GM18499 (cell line): Measurements from ENCODE around the gene DERA.
"Not testable (repeated sequence)": the region's sequence is repeated elsewhere in the genome, so short reads cannot be mapped to it uniquely, and the experiment has no call there.

ENCODE experiments used
- ATAC-seq: cut with Tn5 transposase; IDR thresholded peaks from one replicate; pipeline ENCODE4 v1.9.1; 2021; ENCODE audit warnings: moderate number of reproducible peaks; ENCODE audit not compliant: insufficient read depth, unreplicated experiment

Gene DERA

DNA sequence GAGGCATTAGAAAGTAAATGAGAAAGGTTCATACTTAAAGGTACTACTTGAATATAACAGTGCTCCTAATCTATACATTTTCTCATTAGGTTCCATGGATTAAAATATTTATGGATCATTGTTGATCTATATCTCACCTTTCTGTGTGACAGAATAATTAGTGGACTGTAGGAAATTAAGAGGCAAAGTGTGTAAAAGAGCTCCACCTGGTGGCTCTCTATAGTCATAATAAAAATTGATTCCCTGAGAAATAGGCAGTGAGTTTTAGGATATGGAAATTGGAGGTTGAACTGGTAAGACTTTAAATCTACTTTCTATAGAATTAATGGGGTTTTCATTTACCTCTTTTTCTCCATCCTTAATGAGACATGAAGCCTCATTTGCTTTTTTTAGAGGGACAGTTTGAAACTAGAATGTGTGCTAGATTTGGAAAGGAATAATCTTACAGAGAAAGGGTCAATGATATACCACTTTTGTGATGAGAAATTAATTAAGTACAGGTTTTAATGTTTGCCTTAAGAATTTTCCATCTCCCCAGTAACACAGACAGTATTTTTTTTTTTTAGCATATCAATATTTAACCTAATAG, 11.8 kb upstream of the DERA start:
- ATAC-seq, result peak; percentile 58

- no peak for ATAC-seq
Measured at GRCh38 chr12:15904378-15904920, 6.7 kb upstream of the DERA start.

DNA sequence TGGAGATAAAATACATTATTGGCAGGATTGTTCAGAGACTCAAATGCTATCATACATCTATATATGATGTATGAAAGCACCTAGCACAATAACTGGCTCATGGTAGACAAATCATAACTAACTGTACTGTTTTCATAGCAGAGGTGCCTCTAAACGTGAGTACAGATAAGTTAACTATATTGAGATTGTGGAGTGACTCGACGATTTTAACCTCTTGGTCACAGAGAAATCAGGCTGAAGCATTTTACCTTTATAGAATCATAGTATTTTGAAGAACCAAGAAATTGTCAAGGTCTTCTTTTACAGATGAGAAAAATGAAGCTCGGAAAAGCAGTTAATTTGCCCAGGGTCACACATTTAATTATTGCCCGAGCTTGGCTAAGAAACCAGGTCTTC, 666 bp upstream of the DERA start:
- ATAC-seq, result no peak

DNA sequence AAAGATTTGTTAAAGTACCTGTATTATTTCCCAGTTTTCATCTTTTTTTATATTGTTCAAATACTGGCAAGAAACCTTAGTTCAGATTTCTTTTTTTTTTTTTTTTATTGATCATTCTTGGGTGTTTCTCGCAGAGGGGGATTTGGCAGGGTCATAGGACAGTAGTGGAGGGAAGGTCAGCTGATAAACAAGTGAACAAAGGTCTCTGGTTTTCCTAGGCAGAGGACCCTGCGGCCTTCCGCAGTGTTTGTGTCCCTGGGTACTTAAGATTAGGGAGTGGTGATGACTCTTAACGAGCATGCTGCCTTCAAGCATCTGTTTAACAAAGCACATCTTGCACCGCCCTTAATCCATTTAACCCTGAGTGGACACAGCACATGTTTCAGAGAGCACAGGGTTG, 799 bp downstream of the DERA start:
- ATAC-seq, result not testable (repeated sequence)

DNA sequence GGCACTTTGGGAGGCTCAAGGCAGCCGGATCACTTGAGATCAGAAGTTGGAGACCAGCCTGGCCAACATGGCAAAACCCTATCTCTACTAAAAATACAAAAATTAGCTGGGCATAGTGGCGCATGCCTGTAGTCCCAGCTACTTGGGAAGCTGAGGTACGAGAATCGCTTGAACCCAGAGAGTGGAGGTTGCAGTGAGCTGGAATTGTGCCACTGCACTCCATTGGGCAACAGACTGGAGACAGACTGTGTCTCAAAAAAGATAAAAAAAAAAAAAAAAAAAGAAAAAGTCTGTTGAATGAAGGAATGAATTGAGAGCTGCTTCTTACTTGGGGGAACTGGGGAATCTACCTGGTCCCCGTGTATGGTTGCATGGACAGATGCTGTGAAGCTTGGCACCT, 3.0 kb downstream of the DERA start:
- not testable (repeated sequence) for ATAC-seq

- no peak for ATAC-seq
Measured at GRCh38 chr12:15918066-15918465, 6.9 kb downstream of the DERA start.

- no peak for ATAC-seq
Measured at GRCh38 chr12:15919418-15919817, 8.3 kb downstream of the DERA start.

DNA sequence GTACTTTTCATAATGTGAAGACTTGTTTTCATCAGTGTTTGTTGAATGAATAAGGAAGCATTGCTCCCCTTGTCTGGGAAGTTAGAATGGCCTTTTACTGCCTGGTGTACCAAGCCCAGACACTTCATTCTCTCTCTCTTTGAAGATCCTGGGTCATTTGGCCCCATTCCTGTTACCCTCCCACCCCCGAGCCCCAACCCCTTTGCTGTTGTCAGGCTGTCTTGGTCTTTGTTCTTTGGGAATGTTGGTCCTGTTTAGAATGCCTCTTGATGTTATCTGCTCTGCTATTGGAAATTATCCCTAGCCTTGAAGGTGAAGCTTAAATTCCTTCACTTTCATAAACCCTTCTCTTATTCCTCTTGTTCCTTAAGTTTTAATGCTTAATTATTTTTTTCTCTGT, 13.8 kb downstream of the DERA start:
- no peak for ATAC-seq

- ATAC-seq, result no peak
Measured at GRCh38 chr12:15928346-15928745, 17.2 kb downstream of the DERA start.

DNA sequence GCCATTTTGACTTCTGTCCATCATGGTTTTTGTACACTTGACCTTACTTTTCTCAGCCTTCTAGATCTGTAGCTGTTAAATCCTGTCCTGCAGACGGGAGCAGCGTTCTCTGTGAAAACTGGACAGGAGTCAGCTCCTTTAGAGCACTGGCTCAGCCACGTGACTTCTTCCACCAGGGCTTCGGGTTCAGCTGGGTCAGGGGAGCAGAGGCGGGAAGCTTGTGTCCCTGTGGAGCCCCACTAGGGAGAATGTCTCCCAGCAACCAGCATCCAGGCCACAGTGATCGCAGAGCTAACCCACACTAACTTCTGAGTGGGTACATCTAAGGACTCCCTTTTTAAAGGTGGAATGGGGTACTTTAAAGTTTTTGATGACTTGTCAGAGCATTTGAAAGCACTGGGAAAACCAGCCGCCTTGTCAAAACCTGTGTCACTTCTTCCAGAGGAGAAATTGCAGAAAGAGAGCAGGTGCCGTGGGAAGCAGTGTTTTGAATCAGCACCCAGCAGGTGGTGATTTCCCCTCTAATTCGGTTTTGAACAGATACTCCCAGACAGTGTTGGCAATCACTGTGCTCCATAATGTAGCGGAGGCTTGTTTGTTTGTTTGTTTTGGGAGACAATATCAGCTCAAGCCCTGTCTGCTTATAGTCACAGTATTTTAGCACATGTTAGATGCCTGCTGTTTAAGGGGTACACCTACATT, 17.9 kb downstream of the DERA start:
- ATAC-seq, result no peak

DNA sequence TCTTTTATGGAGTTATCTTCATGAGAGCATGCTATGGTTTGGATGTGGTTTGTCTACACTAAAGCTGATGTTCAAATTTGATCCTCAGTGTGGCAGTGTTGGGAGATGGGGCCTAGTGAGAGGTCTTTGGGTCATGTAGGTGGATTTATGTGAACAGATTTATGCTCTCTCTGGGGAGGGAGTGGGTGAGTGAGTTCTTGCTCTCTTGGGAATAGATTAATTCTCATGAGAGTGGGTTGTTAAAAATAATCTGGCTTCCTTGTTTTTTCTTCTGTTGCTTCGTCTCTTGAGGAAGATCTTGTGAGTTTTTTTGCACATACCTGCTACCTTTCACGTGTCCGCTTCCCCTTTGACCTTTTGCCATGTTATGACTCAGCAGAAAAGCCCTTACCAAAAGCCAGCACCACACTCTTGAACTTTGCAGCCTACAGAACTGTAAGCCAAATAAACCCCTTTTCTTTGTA, 20.5 kb downstream of the DERA start:
- peak; percentile 79 for ATAC-seq

GRCh38 chr12:15932327-15932726, 21.2 kb downstream of the DERA start:
- ATAC-seq, result no peak

GRCh38 chr12:15932971-15933370, 21.8 kb downstream of the DERA start:
- no peak for ATAC-seq

DNA sequence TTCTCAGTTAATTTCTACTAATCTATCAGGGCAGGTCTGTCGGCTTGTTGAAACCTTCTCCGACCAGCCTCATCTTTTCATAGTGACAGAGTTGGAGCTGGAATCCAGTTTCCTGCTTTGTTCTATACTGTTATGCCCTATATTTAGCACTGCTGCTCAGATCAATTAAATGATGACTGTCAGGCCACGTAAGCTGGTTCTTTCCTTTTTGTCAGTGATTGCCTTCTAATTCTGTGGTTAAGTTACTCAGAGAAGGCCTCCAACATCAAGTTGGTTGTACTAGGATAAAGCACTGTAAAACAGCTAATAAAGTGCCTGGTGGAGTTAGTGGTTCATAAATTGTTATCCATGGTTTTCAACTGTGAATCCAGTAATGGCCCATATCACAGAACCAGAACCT, 22.6 kb downstream of the DERA start:
- ATAC-seq, result no peak

GRCh38 chr12:15936751-15937150, 25.6 kb downstream of the DERA start:
- ATAC-seq, result no peak

DNA sequence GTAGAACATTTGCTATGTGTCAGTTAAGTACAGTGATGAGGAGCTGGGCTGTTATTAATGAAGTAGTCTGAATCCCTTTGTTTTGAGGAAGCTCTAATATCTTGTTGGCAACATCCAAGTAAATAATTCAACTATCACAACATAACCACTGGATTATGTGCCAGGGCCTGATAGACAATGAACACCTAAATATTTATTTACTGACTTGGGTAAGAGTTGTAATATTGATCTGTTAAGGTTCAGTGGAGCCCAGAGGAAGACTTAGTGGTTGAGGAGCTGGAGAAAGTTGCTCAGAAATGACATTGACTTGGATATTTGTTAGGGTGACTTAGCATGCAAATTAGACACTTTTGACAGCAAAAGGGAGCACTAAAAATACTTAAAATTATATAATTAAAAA, 26.8 kb downstream of the DERA start:
- no peak for ATAC-seq

GRCh38 chr12:15939111-15939510, 28.0 kb downstream of the DERA start:
- ATAC-seq, result no peak

- no peak for ATAC-seq
Measured at GRCh38 chr12:15942475-15942874, 31.3 kb downstream of the DERA start.

DNA sequence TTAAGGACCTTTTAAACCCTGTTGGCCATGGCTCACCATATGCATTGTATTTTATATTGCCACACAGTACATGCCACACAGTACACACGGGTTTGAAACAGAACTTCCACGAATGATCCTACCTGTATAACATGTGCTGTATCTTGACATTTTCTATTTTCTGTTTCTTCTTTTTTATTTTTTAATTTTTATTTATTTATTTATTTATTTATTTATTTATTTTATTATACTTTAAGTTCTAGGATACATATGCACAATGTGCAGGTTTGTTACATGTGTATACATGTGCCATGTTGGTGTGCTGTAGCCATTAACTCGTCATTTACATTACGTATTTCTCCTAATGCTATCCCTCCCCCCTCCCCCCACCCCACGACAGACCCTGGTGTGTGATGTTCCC, 32.4 kb downstream of the DERA start:
- ATAC-seq, result not testable (repeated sequence)

- ATAC-seq, result not testable (repeated sequence)
Measured at GRCh38 chr12:15948461-15948860, 37.3 kb downstream of the DERA start.

DNA sequence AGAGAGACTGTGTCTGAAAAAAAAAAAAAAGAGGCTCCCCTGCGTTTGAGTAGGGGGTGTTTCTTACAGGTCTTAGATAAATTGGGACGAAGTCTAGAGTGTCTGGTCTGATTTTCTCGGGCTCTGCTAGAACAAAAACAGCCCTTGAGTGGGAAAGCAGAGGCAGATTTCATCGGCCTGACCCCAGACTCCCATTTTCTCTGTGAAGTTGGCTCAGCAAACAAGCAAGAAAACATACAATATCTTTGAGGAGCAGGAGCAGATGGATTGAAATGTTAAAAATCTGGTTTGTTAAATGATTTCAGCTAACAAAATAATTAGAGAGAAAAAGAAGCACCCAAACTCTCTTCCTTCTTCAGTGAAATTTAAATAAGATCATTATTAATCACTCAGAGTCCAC, 44.1 kb downstream of the DERA start:
- no peak for ATAC-seq

GRCh38 chr12:15956010-15956409, 44.9 kb downstream of the DERA start:
- ATAC-seq, result no peak
